GM13976 (cell line): ENCODE data around the gene PCGF3.
"Not testable (repeated sequence)": the region's sequence is repeated elsewhere in the genome, so short reads cannot be mapped to it uniquely, and the experiment has no call there.

Experiments used
- DNase-seq: peaks from one replicate; pipeline ENCODE4 v3.0.0; 2012; ENCODE audit warnings: low spot score
- in situ Hi-C: fragments of 300-500 bp; cut with MboI; formaldehyde crosslinking; loops from one replicate; pipeline ENCODE4 v1.12.0; 2022; ENCODE audit warnings: low sequenced_read_pairs, mixed read lengths, inconsistent platforms; ENCODE audit not compliant: unreplicated experiment
- TF ChIP-seq, protein P1 (sequence below): IDR thresholded peaks from 2 replicates; pipeline ENCODE4 v1.5.1; 2012; ENCODE audit warnings: borderline replicate concordance, mild to moderate bottlenecking; ENCODE audit not compliant: insufficient read depth; ENCODE audit errors: extremely low read depth, missing control alignments, control extremely low read depth

Gene PCGF3

DNA sequence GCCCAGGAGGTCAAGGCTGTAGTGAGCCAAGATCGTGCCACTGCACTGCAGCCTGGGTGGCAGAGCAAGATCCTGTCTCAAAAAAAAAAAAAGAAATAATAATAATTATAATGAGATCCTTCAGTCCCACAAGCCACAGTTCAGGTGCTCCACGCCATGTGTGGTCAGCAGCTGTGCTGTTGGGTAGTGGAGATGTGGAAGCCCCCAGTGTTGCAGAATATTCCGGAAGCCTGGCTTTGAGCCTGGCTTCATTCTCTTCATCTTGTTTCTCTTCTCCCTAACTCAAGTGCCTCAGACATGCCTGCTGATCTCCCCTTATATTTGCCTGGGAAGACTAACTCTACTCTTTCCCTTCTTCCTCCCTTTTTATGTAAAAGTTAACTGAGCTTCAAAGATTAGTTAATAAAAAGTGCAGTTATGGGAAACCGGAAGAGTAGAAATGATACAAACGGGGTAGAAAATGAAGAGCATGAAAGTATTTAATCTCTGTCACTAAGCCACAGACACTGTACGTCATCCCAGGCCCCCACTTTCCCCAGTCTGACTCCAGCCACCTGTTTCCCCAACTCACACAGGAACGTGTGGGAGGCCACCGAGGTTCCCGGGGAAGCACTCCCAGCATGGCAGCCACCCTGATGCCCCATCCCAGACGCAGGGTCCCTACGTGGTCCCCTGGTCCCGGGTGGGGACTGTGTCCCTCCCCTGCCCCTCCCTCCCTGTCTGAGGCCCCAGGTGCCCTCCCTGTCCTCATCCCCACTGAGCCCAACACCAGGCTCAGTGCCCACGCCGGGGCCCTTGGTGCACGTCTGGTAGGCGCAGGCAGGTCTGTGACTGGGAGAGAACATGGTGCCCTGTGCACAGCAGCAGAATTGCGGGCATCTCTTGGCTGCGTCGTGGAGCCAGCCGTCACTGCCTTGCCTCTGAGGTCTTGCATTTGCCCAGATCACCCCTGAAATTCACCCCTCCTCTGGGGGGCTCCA lies 24.0 kb downstream of the PCGF3 start:
- TF ChIP-seq, protein P1, sequence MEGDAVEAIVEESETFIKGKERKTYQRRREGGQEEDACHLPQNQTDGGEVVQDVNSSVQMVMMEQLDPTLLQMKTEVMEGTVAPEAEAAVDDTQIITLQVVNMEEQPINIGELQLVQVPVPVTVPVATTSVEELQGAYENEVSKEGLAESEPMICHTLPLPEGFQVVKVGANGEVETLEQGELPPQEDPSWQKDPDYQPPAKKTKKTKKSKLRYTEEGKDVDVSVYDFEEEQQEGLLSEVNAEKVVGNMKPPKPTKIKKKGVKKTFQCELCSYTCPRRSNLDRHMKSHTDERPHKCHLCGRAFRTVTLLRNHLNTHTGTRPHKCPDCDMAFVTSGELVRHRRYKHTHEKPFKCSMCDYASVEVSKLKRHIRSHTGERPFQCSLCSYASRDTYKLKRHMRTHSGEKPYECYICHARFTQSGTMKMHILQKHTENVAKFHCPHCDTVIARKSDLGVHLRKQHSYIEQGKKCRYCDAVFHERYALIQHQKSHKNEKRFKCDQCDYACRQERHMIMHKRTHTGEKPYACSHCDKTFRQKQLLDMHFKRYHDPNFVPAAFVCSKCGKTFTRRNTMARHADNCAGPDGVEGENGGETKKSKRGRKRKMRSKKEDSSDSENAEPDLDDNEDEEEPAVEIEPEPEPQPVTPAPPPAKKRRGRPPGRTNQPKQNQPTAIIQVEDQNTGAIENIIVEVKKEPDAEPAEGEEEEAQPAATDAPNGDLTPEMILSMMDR, result no peak
- in situ Hi-C loops, result no loop called here
- DNase-seq, result no peak

DNA sequence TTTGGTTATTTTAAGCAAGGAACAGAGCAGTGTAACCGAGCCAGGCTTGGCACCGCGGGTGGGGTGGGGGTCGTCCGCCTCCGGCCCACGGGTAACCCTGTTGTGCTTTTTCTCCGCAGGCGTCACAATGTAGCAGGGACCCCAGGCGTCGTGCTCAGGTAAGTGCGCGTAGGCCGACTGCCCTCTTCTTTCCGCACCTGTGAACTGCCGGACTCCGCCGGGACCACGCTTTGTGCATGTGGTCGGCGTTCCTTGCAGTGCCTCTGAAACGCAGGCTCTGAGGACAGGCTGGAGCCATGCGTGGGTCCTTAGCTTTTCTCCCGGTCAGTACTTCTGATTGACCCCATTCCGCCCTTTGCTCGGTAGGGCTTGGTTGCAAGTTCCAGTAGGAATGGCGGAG lies 24.9 kb downstream of the PCGF3 start:
- no peak for DNase-seq

DNA sequence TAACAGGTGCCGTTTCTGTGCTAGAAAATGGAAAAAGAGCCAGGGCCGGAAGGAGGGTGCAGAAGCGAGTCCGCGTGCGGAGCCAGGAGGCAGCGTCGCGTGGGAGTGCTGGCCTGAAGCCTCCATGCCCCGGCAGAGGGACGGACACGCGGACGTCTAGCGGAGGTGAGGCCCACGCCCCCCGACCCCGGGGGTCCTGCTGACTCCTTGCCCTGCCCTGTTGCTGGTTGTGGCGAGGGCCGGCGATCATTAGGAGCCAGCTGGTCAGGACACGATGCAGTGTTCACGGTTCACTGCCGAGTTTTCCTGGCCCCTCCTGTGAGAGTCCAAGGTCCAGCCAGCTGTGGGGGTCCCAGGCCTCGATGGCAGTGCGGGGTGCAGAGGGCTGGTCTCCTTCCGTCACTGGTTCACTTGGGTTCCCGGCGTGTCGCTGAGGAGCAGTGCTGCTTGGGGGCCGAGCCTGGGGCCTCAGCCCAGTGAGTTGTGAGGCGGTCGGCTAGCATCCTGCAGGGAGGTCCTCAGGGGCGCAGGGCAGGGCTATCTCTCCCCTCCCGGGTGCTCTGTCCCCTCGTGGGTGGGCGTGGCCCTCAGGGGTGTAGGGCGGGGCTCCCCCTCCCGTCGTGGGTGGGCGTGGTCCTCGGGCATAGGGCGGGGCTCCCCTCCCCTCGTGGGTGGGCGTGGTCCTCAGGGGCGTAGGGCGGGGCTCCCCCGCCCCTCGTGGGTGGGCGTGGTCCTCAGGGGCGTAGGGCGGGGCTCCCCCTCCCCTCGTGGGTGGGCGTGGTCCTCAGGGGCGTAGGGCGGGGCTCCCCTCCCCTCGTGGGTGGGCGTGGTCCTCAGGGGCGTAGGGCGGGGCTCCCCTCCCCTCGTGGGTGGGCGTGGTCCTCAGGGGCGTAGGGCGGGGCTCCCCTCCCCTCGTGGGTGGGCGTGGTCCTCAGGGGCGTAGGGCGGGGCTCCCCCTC lies 25.6 kb downstream of the PCGF3 start:
- DNase-seq, in situ Hi-C loops: not testable (repeated sequence)

More for the DNA sequence above, 24.9 kb downstream of the PCGF3 start:
- TF ChIP-seq, protein P1, result no peak
- in situ Hi-C loops, result no loop called here

DNA sequence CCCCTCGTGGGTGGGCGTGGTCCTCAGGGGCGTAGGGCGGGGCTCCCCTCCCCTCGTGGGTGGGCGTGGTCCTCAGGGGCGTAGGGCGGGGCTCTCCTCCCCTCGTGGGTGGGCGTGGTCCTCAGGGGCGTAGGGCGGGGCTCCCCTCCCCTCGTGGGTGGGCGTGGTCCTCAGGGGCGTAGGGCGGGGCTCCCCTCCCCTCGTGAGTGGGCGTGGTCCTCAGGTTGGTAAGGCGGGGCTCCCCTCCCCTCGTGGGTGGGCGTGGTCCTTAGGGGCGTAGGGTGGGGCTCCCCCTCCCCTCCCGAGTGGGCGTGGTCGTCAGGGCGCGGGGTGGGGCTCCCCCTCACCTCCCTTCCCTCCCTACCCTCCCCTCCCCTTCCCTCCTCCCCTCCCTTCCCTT lies 26.3 kb downstream of the PCGF3 start:
- in situ Hi-C loops, DNase-seq: not testable (repeated sequence)

DNA sequence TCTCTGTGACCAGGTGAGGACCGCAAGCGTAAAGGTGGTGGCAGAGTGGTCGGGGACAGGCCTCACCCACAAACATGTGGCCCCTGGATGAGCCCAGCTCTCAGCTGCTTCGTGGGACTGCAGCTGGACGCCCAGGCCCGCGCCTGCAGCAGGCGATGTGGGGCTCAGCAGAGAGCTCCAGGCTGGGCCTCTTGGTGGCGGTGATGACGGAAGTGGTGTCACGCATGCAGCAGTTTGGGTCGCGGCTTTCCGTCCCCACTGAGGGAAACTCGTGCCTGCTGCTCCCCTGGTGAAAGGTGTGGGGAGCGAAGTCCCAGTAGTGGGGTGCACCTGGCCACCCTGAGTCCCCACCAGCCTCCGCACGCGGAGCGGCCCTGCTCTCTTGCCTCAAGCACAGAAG lies 26.9 kb downstream of the PCGF3 start:
- TF ChIP-seq, protein P1, result no peak
- DNase-seq, result no peak
- in situ Hi-C loops, result no loop called here

DNA sequence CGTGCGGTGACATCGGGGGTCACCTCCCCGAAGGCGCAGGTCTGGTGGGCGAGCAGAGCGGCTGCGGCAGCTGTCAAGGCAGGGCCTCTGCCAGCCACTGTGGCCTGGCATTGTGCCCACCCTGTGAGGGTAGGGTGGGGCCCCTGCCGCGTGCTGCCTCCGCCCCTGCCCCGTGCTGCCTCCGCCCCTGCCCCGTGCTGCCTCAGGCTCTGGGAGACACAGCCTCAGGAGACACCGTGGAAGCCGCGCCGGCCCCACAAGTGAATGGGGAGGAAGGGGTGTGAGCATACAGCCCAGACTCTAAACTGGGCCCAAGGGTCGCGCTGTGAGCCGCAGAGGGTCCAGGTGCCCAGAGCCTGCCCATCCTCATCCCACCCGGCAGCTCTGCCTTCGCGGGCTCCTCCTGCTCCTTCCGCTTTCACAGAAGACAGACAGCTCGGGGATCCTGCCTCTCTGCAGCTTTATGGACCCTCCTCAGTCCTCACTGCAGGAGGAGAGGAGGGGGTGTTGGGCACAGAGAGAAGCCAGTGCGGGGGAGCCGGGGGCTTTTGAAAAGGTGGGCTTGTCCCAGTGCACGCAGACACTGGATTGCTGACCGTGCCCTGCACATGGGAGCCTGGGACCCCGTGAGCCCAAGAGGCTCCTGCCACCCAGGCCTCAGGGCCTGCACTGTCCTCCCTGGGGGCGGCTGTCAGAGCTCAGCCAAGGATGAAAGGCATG lies 27.4 kb downstream of the PCGF3 start:
- in situ Hi-C loops, result no loop called here

DNA sequence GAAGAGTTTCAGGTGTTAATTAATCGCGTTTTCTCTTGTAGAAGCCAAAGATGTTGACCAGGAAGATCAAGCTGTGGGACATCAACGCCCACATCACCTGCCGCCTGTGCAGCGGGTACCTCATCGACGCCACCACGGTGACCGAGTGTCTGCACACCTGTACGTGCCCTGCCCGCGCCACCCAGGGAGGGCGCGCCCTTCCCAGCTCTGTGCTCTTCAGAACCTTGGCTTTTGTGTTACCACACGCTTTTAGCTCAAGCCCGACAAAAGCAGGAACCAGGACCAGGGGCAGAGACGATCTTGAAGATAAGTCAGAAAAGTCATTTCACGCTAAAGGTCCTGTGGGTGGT lies 28.0 kb downstream of the PCGF3 start:
- TF ChIP-seq, protein P1, result no peak
- no peak for DNase-seq
- in situ Hi-C loops, result no loop called here

More for the DNA sequence above, 27.4 kb downstream of the PCGF3 start:
- no peak for DNase-seq
- TF ChIP-seq, protein P1, result no peak
